Measurements from ENCODE around the gene LMX1B.

LMX1B gene

DNA sequence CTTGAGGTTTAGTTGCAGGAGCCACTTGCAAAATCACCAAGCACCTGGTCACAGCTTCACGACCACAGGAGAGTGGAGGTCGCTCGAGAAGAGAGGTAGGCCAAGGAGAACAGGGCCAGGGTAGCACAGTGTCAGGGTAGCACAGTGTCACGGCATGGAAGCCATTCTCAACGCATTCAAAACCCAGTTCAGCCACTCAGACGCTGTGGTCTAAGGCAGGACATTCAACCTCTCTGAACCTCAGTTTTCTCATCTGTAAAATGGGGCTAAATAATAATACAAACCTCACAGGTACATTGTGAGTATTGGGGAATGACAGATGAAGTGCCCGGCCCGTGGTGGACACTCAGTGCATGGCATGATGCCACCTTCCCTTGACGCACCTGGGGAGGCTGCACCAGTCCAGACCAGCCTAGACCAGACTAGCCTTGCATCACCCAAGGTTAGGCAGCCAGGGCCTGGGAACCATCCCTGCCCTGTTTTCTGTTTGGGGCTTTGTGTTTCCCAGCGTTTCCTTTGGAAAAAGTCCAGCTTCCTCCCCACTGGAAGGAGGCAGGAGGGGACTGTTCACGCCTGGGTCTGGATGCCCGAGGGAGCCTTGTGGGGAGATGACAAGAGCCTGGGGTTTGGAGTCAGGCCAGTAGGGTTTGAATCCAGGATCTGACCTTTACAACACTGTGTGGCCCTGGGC is 7.8 kb upstream of the LMX1B start:
- ATAC-seq = no peak

DNA sequence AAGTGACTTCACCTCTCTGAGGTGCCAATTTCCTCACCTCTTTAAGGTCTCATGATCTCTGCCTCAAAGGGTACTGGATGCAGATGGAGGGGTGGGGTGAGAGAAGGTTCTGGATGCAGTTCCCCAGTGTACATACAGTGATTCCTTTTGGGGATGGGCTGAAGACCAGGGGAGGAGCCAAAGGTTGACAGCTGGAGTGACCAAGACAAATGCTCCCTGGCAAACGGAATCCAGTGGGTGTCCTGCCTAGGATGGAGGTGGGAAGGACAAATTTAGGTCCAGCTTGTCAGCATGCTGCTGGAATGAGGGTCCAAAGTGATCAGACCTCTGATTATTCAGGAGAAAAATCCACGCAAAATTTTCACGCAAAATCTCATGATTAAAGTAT is 7.3 kb upstream of the LMX1B start:
- no peak for ATAC-seq
- TF ChIP-seq CSDC2 (CRISPR knock-in tag; IDR thresholded peaks at IDR 0.05) (no peak), GLIS3 (CRISPR knock-in tag; IDR thresholded peaks at IDR 0.05) (no peak), ZNF565 (CRISPR knock-in tag; conservative IDR thresholded peaks at IDR 0.05; ENCODE audit: low read depth) (no peak), ZNF70 (CRISPR knock-in tag; IDR thresholded peaks at IDR 0.05) (no peak), BACH2 (CRISPR knock-in tag; IDR thresholded peaks at IDR 0.05; ENCODE audit: borderline replicate concordance) (no peak), ZC3H10 (CRISPR knock-in tag; IDR thresholded peaks at IDR 0.05) (no peak), TCF4 (CRISPR knock-in tag; IDR thresholded peaks at IDR 0.05; ENCODE audit: borderline replicate concordance) (no peak), ZFP30 (CRISPR knock-in tag; IDR thresholded peaks at IDR 0.05) (no peak), TOX (CRISPR knock-in tag; IDR thresholded peaks at IDR 0.05; ENCODE audit: borderline replicate concordance) (no peak), ZNF8 (CRISPR knock-in tag; IDR thresholded peaks at IDR 0.05) (no peak), SNAI2 (CRISPR knock-in tag; IDR thresholded peaks at IDR 0.05) (no peak), ESRRG (CRISPR knock-in tag; IDR thresholded peaks at IDR 0.05) (no peak), ZFP3 (CRISPR knock-in tag; IDR thresholded peaks at IDR 0.05) (no peak), POU6F1 (CRISPR knock-in tag; IDR thresholded peaks at IDR 0.05; ENCODE audit: borderline replicate concordance, low read depth) (no peak), TSHZ2 (CRISPR knock-in tag; IDR thresholded peaks at IDR 0.05) (no peak)
- TF ChIP-seq, protein P1, sequence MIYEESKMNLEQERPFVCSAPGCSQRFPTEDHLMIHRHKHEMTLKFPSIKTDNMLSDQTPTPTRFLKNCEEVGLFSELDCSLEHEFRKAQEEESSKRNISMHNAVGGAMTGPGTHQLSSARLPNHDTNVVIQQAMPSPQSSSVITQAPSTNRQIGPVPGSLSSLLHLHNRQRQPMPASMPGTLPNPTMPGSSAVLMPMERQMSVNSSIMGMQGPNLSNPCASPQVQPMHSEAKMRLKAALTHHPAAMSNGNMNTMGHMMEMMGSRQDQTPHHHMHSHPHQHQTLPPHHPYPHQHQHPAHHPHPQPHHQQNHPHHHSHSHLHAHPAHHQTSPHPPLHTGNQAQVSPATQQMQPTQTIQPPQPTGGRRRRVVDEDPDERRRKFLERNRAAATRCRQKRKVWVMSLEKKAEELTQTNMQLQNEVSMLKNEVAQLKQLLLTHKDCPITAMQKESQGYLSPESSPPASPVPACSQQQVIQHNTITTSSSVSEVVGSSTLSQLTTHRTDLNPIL (CRISPR knock-in tag; IDR thresholded peaks at IDR 0.05; ENCODE audit: low read depth) = no peak

More for the DNA sequence above, 7.8 kb upstream of the LMX1B start:
- TF ChIP-seq SNAI2 (CRISPR knock-in tag; IDR thresholded peaks at IDR 0.05) (no peak), ZNF70 (CRISPR knock-in tag; IDR thresholded peaks at IDR 0.05) (no peak), ISL1 (CRISPR knock-in tag; IDR thresholded peaks at IDR 0.05) (no peak), RARB (CRISPR knock-in tag; IDR thresholded peaks at IDR 0.05) (no peak), ZFP3 (CRISPR knock-in tag; IDR thresholded peaks at IDR 0.05) (no peak), ESRRG (CRISPR knock-in tag; IDR thresholded peaks at IDR 0.05) (no peak), OSR1 (CRISPR knock-in tag; IDR thresholded peaks at IDR 0.05) (no peak), ZC3H10 (CRISPR knock-in tag; IDR thresholded peaks at IDR 0.05) (no peak), ARNTL (CRISPR knock-in tag; IDR thresholded peaks at IDR 0.05; ENCODE audit: borderline replicate concordance, low read depth) (no peak), BACH2 (CRISPR knock-in tag; IDR thresholded peaks at IDR 0.05; ENCODE audit: borderline replicate concordance) (no peak), CSRNP3 (CRISPR knock-in tag; IDR thresholded peaks at IDR 0.05) (no peak), CSDC2 (CRISPR knock-in tag; IDR thresholded peaks at IDR 0.05) (no peak), ZFP30 (CRISPR knock-in tag; IDR thresholded peaks at IDR 0.05) (no peak), TOX (CRISPR knock-in tag; IDR thresholded peaks at IDR 0.05; ENCODE audit: borderline replicate concordance) (no peak), ZNF8 (CRISPR knock-in tag; IDR thresholded peaks at IDR 0.05) (no peak), TCF4 (CRISPR knock-in tag; IDR thresholded peaks at IDR 0.05; ENCODE audit: borderline replicate concordance) (no peak), GLIS3 (CRISPR knock-in tag; IDR thresholded peaks at IDR 0.05) (no peak), POU6F1 (CRISPR knock-in tag; IDR thresholded peaks at IDR 0.05; ENCODE audit: borderline replicate concordance, low read depth) (no peak)
- TF ChIP-seq, protein P2, sequence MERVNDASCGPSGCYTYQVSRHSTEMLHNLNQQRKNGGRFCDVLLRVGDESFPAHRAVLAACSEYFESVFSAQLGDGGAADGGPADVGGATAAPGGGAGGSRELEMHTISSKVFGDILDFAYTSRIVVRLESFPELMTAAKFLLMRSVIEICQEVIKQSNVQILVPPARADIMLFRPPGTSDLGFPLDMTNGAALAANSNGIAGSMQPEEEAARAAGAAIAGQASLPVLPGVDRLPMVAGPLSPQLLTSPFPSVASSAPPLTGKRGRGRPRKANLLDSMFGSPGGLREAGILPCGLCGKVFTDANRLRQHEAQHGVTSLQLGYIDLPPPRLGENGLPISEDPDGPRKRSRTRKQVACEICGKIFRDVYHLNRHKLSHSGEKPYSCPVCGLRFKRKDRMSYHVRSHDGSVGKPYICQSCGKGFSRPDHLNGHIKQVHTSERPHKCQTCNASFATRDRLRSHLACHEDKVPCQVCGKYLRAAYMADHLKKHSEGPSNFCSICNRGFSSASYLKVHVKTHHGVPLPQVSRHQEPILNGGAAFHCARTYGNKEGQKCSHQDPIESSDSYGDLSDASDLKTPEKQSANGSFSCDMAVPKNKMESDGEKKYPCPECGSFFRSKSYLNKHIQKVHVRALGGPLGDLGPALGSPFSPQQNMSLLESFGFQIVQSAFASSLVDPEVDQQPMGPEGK (CRISPR knock-in tag; IDR thresholded peaks at IDR 0.05; ENCODE audit: borderline replicate concordance) = no peak
- TF ChIP-seq, protein P1 (CRISPR knock-in tag; IDR thresholded peaks at IDR 0.05; ENCODE audit: low read depth) = no peak

Measured in SK-N-SH treated with all-trans-retinoic acid at 6 μM for 48 hours (cell line).